ENCODE results near the gene EXOC3.

Gene EXOC3

GRCh38 chr5:440401-441201, 2.4 kb upstream of the EXOC3 start:
- no peak for DNase-seq

- no peak for DNase-seq
Measured at GRCh38 chr5:441996-442334, 1.0 kb upstream of the EXOC3 start.

- no peak for DNase-seq
Measured at GRCh38 chr5:443239-444151, 519 bp downstream of the EXOC3 start.

GRCh38 chr5:444226-444625, 1.2 kb downstream of the EXOC3 start:
- DNase-seq = no peak

GRCh38 chr5:445591-445990, 2.6 kb downstream of the EXOC3 start:
- DNase-seq = no peak

- no peak for DNase-seq
Measured at GRCh38 chr5:446066-446882, 3.3 kb downstream of the EXOC3 start.

GRCh38 chr5:446883-447263, 3.9 kb downstream of the EXOC3 start:
- DNase-seq = no peak

- DNase-seq = no peak
Measured at GRCh38 chr5:447501-447900, 4.5 kb downstream of the EXOC3 start.

GRCh38 chr5:448061-448765, 5.2 kb downstream of the EXOC3 start:
- DNase-seq = no peak

GRCh38 chr5:448766-449090, 5.8 kb downstream of the EXOC3 start:
- no peak for DNase-seq

- no peak for DNase-seq
Measured at GRCh38 chr5:449151-449550, 6.2 kb downstream of the EXOC3 start.

- DNase-seq = no peak
Measured at GRCh38 chr5:451587-452458, 8.8 kb downstream of the EXOC3 start.

- DNase-seq = no peak
Measured at GRCh38 chr5:452978-453710, 10.2 kb downstream of the EXOC3 start.

GRCh38 chr5:453725-454481, 10.9 kb downstream of the EXOC3 start:
- DNase-seq = no peak

GRCh38 chr5:454936-455335, 12.0 kb downstream of the EXOC3 start:
- no peak for DNase-seq

GRCh38 chr5:455806-456205, 12.8 kb downstream of the EXOC3 start:
- no peak for DNase-seq

GRCh38 chr5:456351-457194, 13.6 kb downstream of the EXOC3 start:
- no peak for DNase-seq

- DNase-seq = no peak
Measured at GRCh38 chr5:457195-457961, 14.4 kb downstream of the EXOC3 start.

Measured in T1000 (cell line).